Left ventricle myocardium inferior (tissue), 1 donor: Measurements from ENCODE around the gene EIF2B4. TPM values are rescaled to one million over a fixed set of nuclear protein-coding genes. Genes with fewer than 3 reads are reported as not detected.

Experiments
- DNase-seq: peaks from one replicate; pipeline ENCODE4 v3.0.0-alpha.2; 2020
- H3K27ac ChIP-seq: fragments of 200-600 bp; replicated peaks from 2 replicates; pipeline ENCODE4 v1.8.0; 2021
- H3K27me3 ChIP-seq: fragments of 200-600 bp; 2 replicates; pipeline ENCODE4 v1.8.0; 2021; ENCODE audit warnings: low read depth
- H3K36me3 ChIP-seq: fragments of 200-600 bp; 2 replicates; pipeline ENCODE4 v1.8.0; 2021
- H3K4me1 ChIP-seq: fragments of 200-600 bp; 2 replicates; pipeline ENCODE4 v1.8.0; 2021
- H3K4me3 ChIP-seq: fragments of 200-600 bp; 2 replicates; pipeline ENCODE4 v1.8.0; 2021; ENCODE audit warnings: mild to moderate bottlenecking, moderate library complexity
- H3K9me3 ChIP-seq: fragments of 200-600 bp; replicated peaks from 2 replicates; pipeline ENCODE4 v1.8.0; 2021
- CTCF ChIP-seq: fragments of 200-600 bp; IDR thresholded peaks from 2 replicates; pipeline ENCODE4 v1.8.0; 2021; ENCODE audit warnings: antibody characterized with exemption, mild to moderate bottlenecking, borderline replicate concordance
- intact Hi-C: fragments of 100-400 bp; cut with micrococcal nuclease; formaldehyde crosslinking; loops from one replicate; pipeline ENCODE4 v1.11.0; 2022
- total RNA-seq: library from RNA; stranded (reverse); fragmentation: NEBNext Ultra II Directional; extraction: Animal tissue kit (Norgen Biotek cat#: 25700); gene quantifications from one replicate; pipeline ENCODE4 v1.2.1, GENCODE V29; 2021
- donor health status: DM: no; HTN: yes; CAD: no; lungs with severe emphysema.

EIF2B4 gene
- total RNA-seq, 1 donor from 2014 or later, result 34.1 TPM

GRCh38 chr2:27336173-27336572, 34.0 kb downstream of the EIF2B4 start:
- peaks cover 99% of the 10 kb centered on the region for H3K36me3 ChIP-seq
- H3K4me3 ChIP-seq, result no peak overlapping the region
- H3K9me3 ChIP-seq, result no peaks in the 10 kb centered on the region
- no peaks in the 10 kb centered on the region for H3K4me1 ChIP-seq
- intact Hi-C loops, result no loop called here
- no peak overlapping the region for H3K27ac ChIP-seq
- TF ChIP-seq CTCF, result no peak
- no peaks in the 10 kb centered on the region for H3K27me3 ChIP-seq
- DNase-seq, result no peak

- no peak for DNase-seq
- Histone ChIP-seq H3K4me3 (no peak overlapping the region), H3K36me3 (peaks cover 99% of the 10 kb centered on the region), H3K9me3 (no peaks in the 10 kb centered on the region), H3K27ac (no peak overlapping the region), H3K27me3 (no peaks in the 10 kb centered on the region), H3K4me1 (no peaks in the 10 kb centered on the region)
- TF ChIP-seq CTCF, result no peak
- intact Hi-C loops, result no loop called here
These were observed 34.8 kb downstream of the EIF2B4 start for GRCh38 chr2:27335311-27335710.

GRCh38 chr2:27324720-27325119, 45.4 kb downstream of the EIF2B4 start:
- peaks cover 44% of the 10 kb centered on the region for H3K36me3 ChIP-seq
- H3K27me3 ChIP-seq, result no peaks in the 10 kb centered on the region
- no peak overlapping the region for H3K4me3 ChIP-seq
- no peak for DNase-seq
- H3K27ac ChIP-seq, result peak overlapping the region; percentile 96
- intact Hi-C loops, result no loop called here
- TF ChIP-seq CTCF, result no peak
- no peaks in the 10 kb centered on the region for H3K9me3 ChIP-seq
- peaks cover 43% of the 10 kb centered on the region for H3K4me1 ChIP-seq

- intact Hi-C loops, result no loop called here
- no peak for DNase-seq
- Histone ChIP-seq H3K27ac (peak overlapping the region; percentile 96), H3K9me3 (no peaks in the 10 kb centered on the region), H3K4me3 (peak overlapping the region; percentile 87), H3K27me3 (no peaks in the 10 kb centered on the region), H3K4me1 (peaks cover 43% of the 10 kb centered on the region), H3K36me3 (peaks cover 34% of the 10 kb centered on the region)
- no peak for TF ChIP-seq CTCF
These were observed 46.4 kb downstream of the EIF2B4 start for GRCh38 chr2:27323596-27324285.

GRCh38 chr2:27322766-27323595, 47.2 kb downstream of the EIF2B4 start, which contains the start of gene MPV17:
Gene MPV17, minus strand, starts transcription at chr2:27323097. Its CDS starts 580 bp downstream, at chr2:27322517.
- TF ChIP-seq CTCF, result no peak
- Histone ChIP-seq H3K4me3 (peak within 1 kb of the TSS; percentile 87), H3K36me3 (peaks cover 26% of the 10 kb centered on the region), H3K27ac (peak within 1 kb of the TSS; percentile 96), H3K9me3 (no peaks in the 10 kb centered on the region), H3K27me3 (no peaks in the 10 kb centered on the region), H3K4me1 (peaks cover 43% of the 10 kb centered on the region)
- intact Hi-C loops, result no loop called here
- DNase-seq, result peak; percentile 91
